ENCODE measurements around the gene VEZT.

Gene VEZT

DNA sequence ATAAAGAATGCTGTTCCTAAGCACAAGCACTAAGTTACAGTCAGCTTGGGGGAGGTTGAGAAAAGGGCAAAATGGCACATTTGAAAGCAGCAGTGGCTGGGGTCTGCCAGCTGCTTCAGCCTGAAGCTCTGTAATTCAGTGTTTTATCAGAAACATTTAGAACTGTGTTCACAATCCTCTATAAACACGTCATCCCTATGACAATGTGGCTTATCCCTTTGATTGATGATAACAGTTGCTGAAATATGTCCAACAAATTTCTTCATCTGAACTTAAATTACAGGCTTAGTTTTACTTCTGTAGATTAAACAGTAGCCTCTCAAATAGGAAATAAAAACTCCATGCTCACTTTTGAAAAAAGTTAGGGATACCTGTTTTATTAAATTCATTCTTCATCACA lies 108.8 kb downstream of the VEZT start:
- Histone ChIP-seq H3F3A (ENCODE audit: low read depth) (no peaks in the 10 kb centered on the region), H2AFZ (ENCODE audit: low read length) (no peak overlapping the region), H3K4me3 (ENCODE audit: low read length, poor library complexity, severe bottlenecking) (no peak overlapping the region), H3K79me2 (ENCODE audit: insufficient read depth, low read length) (no peaks in the 10 kb centered on the region), H3K9me2 (replicated peaks; ENCODE audit: low read depth, low read length) (no peaks in the 10 kb centered on the region), H3K4me1 (ENCODE audit: insufficient read depth, low read length, poor library complexity, severe bottlenecking) (no peaks in the 10 kb centered on the region), H3K27me3 (ENCODE audit: insufficient read depth, low read length, poor library complexity, severe bottlenecking) (no peaks in the 10 kb centered on the region), H3K9ac (ENCODE audit: low read depth, low read length, poor library complexity, severe bottlenecking) (no peak overlapping the region), H3K36me3 (ENCODE audit: insufficient read depth, low read length) (no peaks in the 10 kb centered on the region), H4K20me1 (ENCODE audit: insufficient read depth, low read length, poor library complexity, severe bottlenecking) (no peaks in the 10 kb centered on the region), H3K4me2 (ENCODE audit: low read depth, low read length, poor library complexity, severe bottlenecking) (no peak overlapping the region), H3K9me3 (ENCODE audit: insufficient read depth, low read depth, low read length) (no peaks in the 10 kb centered on the region)
- TF ChIP-seq EZH2phosphoT487 (IDR thresholded peaks at IDR 0.05; ENCODE audit: borderline replicate concordance) = no peak
- TF ChIP-seq, protein P1, sequence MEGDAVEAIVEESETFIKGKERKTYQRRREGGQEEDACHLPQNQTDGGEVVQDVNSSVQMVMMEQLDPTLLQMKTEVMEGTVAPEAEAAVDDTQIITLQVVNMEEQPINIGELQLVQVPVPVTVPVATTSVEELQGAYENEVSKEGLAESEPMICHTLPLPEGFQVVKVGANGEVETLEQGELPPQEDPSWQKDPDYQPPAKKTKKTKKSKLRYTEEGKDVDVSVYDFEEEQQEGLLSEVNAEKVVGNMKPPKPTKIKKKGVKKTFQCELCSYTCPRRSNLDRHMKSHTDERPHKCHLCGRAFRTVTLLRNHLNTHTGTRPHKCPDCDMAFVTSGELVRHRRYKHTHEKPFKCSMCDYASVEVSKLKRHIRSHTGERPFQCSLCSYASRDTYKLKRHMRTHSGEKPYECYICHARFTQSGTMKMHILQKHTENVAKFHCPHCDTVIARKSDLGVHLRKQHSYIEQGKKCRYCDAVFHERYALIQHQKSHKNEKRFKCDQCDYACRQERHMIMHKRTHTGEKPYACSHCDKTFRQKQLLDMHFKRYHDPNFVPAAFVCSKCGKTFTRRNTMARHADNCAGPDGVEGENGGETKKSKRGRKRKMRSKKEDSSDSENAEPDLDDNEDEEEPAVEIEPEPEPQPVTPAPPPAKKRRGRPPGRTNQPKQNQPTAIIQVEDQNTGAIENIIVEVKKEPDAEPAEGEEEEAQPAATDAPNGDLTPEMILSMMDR (conservative IDR thresholded peaks at IDR 0.05; ENCODE audit: low read length) = no peak

DNA sequence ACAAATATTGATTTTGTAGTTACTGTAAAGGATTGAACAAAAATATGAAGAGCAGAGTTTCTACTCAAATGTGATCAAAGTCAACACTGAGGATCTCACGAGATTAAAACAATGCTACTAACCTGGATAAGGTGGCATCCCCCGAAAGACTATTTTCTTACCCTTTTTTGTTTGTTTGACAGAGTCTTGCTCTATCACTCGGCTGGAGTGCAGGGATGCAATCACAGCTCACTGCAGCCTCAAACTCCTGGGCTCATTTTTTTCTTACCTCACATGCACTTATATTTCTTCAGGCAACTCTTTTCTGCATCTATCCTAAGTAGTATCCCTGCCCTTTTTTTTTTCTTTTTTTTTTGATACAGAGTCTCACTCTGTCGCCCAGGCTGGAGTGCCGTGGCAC lies 109.2 kb downstream of the VEZT start:
- Histone ChIP-seq H3F3A (ENCODE audit: low read depth) (no peaks in the 10 kb centered on the region), H3K4me3 (ENCODE audit: low read length, poor library complexity, severe bottlenecking) (no peak overlapping the region), H3K4me2 (ENCODE audit: low read depth, low read length, poor library complexity, severe bottlenecking) (no peak overlapping the region), H3K9ac (ENCODE audit: low read depth, low read length, poor library complexity, severe bottlenecking) (no peak overlapping the region), H3K9me3 (ENCODE audit: insufficient read depth, low read depth, low read length) (no peaks in the 10 kb centered on the region), H4K20me1 (ENCODE audit: insufficient read depth, low read length, poor library complexity, severe bottlenecking) (no peaks in the 10 kb centered on the region), H3K9me2 (replicated peaks; ENCODE audit: low read depth, low read length) (no peaks in the 10 kb centered on the region), H3K36me3 (ENCODE audit: insufficient read depth, low read length) (no peaks in the 10 kb centered on the region), H3K4me1 (ENCODE audit: insufficient read depth, low read length, poor library complexity, severe bottlenecking) (no peaks in the 10 kb centered on the region), H3K79me2 (ENCODE audit: insufficient read depth, low read length) (no peaks in the 10 kb centered on the region), H2AFZ (ENCODE audit: low read length) (no peak overlapping the region), H3K27me3 (ENCODE audit: insufficient read depth, low read length, poor library complexity, severe bottlenecking) (no peaks in the 10 kb centered on the region)
- TF ChIP-seq EZH2phosphoT487 (IDR thresholded peaks at IDR 0.05; ENCODE audit: borderline replicate concordance) = no peak
- TF ChIP-seq, protein P1 (conservative IDR thresholded peaks at IDR 0.05; ENCODE audit: low read length) = no peak

DNA sequence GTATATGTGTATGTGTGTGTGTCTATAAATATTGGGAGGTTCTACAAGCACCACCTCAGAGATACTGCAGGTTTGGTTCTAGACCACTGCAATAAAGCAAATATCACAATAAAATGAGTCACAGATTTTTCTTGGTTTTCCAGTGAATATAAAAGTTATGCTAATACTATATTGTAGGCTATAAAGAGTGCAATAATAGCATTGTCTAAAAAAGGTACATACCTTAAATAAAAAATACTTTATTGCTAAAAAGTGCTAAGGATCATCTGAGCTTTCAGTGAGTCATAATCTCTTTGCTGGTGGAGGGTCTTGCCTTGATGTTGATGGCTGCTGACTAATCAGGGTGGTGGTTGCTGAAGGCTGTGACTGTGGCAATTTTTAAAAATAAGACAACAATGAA lies 111.1 kb downstream of the VEZT start:
- H3K4me2 ChIP-seq (ENCODE audit: low read depth, low read length, poor library complexity, severe bottlenecking) = no peak overlapping the region
- TF ChIP-seq EZH2phosphoT487 (IDR thresholded peaks at IDR 0.05; ENCODE audit: borderline replicate concordance) = no peak
- TF ChIP-seq, protein P1 (conservative IDR thresholded peaks at IDR 0.05; ENCODE audit: low read length) = no peak
- no peak overlapping the region for H3K4me3 ChIP-seq (ENCODE audit: low read length, poor library complexity, severe bottlenecking)
- no peaks in the 10 kb centered on the region for H3K79me2 ChIP-seq (ENCODE audit: insufficient read depth, low read length)
- H4K20me1 ChIP-seq (ENCODE audit: insufficient read depth, low read length, poor library complexity, severe bottlenecking) = no peaks in the 10 kb centered on the region
- no peak overlapping the region for H2AFZ ChIP-seq (ENCODE audit: low read length)
- no peaks in the 10 kb centered on the region for H3K36me3 ChIP-seq (ENCODE audit: insufficient read depth, low read length)
- H3F3A ChIP-seq (ENCODE audit: low read depth) = no peaks in the 10 kb centered on the region
- H3K9ac ChIP-seq (ENCODE audit: low read depth, low read length, poor library complexity, severe bottlenecking) = no peak overlapping the region
- H3K4me1 ChIP-seq (ENCODE audit: insufficient read depth, low read length, poor library complexity, severe bottlenecking) = no peaks in the 10 kb centered on the region
- H3K9me3 ChIP-seq (ENCODE audit: insufficient read depth, low read depth, low read length) = no peaks in the 10 kb centered on the region
- no peaks in the 10 kb centered on the region for H3K9me2 ChIP-seq (replicated peaks; ENCODE audit: low read depth, low read length)
- no peaks in the 10 kb centered on the region for H3K27me3 ChIP-seq (ENCODE audit: insufficient read depth, low read length, poor library complexity, severe bottlenecking)
